GM21381 (cell line): Measurements from ENCODE around the gene CACNB1.

Experiments used
- ATAC-seq: cut with Tn5 transposase; IDR thresholded peaks from one replicate; pipeline ENCODE4 v1.9.1; 2021; ENCODE audit warnings: mild to moderate bottlenecking, moderate library complexity; ENCODE audit not compliant: unreplicated experiment

Gene CACNB1

GRCh38 chr17:39197380-39198185, at the start of gene CACNB1:
Gene CACNB1 (minus strand): TSS chr17:39197669. CDS start chr17:39197495, 174 bp downstream.
- ATAC-seq: no peak

GRCh38 chr17:39246274-39246673, 48.8 kb upstream of the CACNB1 start:
- no peak for ATAC-seq

- no peak for ATAC-seq
Observed at GRCh38 chr17:39244600-39245570, 47.4 kb upstream of the CACNB1 start.

GRCh38 chr17:39244016-39244599, 46.6 kb upstream of the CACNB1 start:
- no peak for ATAC-seq

- ATAC-seq: no peak
Observed at GRCh38 chr17:39243155-39243554, 45.7 kb upstream of the CACNB1 start.

- ATAC-seq: no peak
Observed at GRCh38 chr17:39240631-39241030, 43.2 kb upstream of the CACNB1 start.

- no peak for ATAC-seq
Observed at GRCh38 chr17:39239640-39240314, 42.3 kb upstream of the CACNB1 start.

- no peak for ATAC-seq
Observed at GRCh38 chr17:39238311-39238972, 41.0 kb upstream of the CACNB1 start.

GRCh38 chr17:39237586-39237985, 40.1 kb upstream of the CACNB1 start:
- ATAC-seq: no peak

GRCh38 chr17:39236981-39237441, 39.5 kb upstream of the CACNB1 start:
- ATAC-seq: no peak

- ATAC-seq: no peak
Observed at GRCh38 chr17:39236450-39236927, 39.0 kb upstream of the CACNB1 start.

- no peak for ATAC-seq
Observed at GRCh38 chr17:39235555-39236449, 38.3 kb upstream of the CACNB1 start.

GRCh38 chr17:39231591-39232551, 34.4 kb upstream of the CACNB1 start:
- ATAC-seq: no peak

- no peak for ATAC-seq
Observed at GRCh38 chr17:39231091-39231561, 33.7 kb upstream of the CACNB1 start.

- no peak for ATAC-seq
Observed at GRCh38 chr17:39230361-39230760, 32.9 kb upstream of the CACNB1 start.

GRCh38 chr17:39229274-39229913, 31.9 kb upstream of the CACNB1 start:
- no peak for ATAC-seq

- ATAC-seq: no peak
Observed at GRCh38 chr17:39227364-39227919, 30.0 kb upstream of the CACNB1 start.
